Measurements from ENCODE around the gene XNDC1N.
"Not testable (repeated sequence)": the region's sequence is repeated elsewhere in the genome, so short reads cannot be mapped to it uniquely, and the experiment has no call there.

Gene XNDC1N

DNA sequence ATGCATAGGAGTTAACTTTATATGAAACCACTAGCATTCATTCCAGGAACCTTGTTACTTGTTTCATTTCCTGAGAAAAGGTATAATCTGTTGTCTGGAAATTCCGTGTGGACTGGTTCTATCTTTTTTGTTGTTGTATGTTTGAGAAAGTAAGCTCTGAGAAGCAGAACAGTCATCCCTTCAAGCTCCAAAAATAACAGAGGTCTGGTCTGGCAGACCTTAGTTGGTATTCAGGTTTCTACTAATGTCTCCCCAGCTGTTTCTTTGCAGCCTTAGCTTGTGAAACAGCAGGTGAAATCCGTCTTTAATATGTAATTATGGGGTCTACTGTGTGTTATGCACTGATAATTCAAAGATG, 2.8 kb upstream of the XNDC1N start:
- no peak for DNase-seq

DNA sequence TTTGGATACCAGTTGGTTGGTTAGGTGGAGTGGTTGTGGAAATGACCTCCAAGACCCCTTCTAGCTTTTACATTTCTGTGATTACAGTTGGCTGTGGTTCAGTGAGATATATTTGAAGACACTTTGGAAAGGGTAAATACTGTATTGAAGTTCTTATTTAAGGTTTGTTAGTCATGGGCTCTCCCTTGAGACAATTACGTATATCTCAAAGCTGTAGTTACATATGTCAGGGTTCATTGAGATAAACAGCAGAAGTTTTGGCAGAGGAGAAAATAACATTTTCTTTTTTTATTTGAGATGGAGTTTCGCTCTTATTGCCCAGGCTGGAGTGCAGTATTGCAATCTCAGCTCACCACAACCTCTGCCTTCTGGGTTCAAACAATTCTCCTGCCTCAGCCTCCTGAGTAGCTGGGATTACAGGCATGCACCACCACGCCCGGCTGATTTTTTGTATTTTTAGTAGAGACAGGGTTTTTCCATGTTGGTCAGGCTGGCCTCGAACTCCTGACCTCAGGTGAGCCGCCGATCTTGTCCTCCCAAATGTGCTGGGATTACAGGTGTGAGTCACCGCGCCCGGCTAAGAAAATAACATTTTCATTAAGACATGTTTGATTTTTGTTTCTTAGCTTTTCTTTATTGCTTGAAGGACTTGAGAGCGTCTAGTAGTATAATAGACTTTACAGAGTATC, 2.3 kb upstream of the XNDC1N start:
- DNase-seq, result no peak

DNA sequence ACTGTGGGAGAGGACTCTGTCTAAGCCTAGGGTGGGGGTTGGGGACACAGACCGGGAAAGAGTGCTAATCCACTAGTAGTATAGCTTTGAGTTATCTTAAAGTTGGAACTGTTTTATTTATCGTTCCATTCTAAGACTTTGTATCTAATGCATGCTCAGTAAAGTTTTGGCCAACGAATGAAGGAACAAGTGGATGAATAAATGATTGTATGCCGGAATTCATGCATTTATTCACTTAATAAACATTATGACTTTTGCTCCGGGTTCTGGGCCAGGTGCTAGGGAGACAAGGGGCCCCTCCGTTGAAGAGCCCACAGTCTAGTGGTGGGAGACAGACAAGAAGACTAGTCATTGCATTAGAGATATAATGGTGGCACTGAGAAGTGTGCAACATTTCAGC, 1.1 kb upstream of the XNDC1N start:
- no peak for DNase-seq

DNA sequence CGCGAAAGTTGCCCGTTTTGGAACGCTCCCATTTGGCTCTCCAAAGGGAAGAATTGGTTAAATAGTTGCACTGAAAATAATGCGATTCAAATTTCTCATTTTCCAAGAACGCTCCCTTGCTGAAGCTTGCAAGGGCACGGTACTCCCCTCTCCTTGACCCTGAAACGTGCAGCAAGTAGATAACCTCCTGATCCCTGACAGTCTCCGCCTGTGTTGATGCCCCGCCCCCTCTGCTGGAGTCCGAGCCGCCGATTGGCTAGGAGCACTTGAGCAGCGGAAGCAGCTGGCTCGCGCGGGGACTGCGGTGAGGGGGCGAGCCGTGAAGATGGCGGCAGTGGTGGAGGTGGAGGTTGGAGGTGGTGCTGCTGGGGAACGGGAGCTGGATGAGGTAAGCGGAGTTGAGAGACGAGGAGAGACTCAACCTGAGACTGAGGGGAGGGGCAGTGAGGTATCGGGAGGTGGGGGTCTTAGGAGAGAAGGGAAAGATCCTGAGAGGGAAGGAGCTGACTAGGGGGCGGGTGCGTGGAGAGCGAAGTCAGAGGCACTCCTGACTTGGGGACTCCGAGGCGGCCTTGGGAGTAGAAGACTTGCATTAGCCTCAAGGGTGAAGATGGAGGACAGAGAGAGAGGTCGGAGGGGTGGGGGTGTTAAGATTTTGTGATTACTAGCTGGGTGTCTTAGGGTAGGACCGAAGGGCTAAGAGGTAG, 496 bp upstream of the XNDC1N start, which contains the start of gene RNF121:
TSS of gene RNF121 (plus strand) at position 310 of the 707 bp plus-strand sequence. CDS start at position 326, 16 bp downstream.
- peak; percentile 95 for DNase-seq

DNA sequence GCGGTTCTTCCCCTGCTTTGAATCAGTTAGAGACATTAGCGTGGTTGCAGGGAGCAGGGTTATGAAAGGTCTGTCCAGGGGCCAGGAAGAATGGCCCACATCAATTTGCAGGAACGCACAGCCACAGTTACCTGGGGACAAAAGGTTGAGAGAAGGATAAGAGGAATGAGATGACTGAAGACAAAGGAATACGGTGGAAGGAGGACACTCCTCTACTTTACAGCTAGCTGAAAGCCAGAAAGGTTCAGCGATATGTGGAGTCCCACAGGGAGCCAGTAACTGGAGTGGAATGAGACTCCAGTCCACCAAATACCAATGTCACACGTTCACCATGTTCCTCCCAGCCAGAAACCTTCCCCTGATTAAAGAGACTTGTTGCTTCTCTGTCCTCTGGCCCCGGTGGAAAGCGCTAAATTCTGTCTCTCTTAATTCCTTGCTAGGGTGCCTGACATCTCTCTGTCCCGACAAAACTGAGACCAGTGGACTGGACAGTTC, 10.7 kb downstream of the XNDC1N start:
- no peak for DNase-seq

DNA sequence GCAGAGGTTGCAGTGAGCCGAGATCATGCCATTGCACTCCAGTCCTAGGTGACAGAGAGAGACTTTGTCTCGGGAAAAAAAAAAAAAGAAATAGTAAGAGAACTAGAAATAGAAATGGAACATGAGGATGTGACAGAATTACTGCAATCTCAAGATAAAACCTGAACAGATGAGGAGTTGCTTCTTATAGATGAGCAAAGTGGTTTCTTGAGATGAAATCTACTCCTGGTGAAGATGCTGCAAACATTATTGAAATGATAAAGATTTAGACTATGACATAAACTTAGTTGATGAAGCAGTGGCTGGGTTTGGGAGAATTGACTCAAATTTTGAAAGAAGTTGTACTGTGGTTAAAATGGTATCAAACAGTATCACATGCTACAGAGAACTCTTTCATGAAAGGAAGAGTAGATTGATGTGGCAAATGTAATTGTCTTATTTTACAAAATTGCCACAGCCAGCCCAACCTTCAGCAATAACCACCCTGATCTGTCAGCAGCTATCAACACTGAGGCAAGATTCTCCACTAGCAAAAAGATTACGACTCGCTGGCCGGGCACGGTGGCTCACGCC, 13.7 kb downstream of the XNDC1N start:
- no peak for DNase-seq

DNA sequence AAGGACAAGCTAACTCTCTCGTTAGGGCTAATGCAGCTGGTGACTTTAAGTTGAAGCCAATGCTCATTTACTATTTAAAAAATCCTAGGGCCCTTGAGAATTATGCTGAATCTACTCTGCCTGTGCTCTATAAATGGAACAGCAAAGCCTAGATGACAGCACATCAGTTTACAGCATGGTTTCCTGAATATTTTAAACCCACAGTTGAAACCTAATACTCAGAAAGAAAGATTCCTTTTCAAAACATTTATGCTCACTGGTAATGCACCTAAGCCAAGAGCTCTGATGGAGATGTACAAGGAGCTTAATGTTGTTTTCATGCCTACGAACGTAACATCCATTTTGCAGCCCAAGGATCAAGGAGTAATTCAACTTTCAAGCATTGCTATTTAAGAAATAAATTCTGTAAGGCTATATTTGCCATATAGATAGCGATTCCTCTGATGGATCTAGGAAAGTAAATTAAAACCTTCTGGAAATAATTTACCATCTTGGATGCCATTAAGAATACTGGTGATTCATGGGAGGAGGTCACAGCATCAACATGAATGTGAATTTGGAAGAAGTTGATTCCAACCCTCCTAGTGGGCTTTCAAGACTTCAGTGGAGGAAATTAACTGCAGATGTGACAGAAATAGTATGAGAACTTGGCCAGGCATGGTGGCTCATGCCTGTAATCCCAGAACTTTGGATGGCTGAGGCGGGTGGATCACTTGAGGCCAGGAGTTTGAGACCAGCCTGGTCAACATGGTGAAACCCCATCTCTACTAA, 14.5 kb downstream of the XNDC1N start:
- no peak for DNase-seq

DNA sequence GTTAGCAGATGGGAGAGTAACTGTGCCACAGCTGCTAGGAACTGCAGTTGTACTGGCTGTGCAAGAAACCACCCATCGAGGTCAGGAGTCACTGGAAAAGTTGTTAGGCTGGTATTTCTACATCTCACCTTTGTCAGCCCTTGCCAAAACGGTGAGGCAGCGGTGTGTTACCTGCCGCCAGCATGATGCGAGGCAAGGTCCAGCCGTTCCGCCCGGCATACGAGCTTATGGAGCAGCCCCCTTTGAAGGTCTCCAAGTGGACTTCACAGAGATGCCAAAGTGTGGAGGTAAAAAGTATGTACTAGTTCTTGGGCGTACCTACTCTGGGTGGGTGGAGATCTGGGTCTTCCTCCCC, 16.4 kb downstream of the XNDC1N start:
- DNase-seq, result not testable (repeated sequence)

DNA sequence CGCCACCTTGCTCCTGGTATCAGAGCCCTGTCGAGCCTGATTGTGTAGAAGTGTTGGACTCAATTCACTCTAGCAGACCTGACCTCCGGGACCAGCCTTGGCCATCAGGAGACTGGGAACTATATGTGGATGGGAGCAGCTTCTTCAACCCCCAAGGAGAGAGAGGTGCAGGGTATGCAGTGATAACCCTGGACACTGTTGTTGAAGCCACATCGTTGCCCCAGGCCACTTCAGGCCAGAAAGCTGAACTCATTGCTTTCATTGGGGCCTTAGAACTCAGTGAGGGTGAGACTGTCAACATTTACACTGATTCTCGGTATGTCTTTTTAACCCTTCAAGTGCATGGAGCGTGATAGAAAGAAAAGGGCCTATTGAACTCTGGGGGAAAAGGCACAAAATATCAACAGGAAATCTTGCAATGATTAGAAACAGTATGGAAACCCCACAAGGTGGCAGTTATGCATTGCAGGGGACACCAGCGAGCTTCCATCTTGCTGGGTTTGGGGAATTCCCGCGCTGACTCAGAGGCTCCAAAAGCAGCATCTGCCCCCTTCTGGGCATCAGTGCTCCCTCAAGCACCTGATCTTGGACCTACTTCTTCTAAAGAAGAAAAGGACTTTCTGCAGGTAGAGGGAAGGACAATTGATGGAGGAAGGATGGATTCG, 16.9 kb downstream of the XNDC1N start:
- DNase-seq, result not testable (repeated sequence)

DNA sequence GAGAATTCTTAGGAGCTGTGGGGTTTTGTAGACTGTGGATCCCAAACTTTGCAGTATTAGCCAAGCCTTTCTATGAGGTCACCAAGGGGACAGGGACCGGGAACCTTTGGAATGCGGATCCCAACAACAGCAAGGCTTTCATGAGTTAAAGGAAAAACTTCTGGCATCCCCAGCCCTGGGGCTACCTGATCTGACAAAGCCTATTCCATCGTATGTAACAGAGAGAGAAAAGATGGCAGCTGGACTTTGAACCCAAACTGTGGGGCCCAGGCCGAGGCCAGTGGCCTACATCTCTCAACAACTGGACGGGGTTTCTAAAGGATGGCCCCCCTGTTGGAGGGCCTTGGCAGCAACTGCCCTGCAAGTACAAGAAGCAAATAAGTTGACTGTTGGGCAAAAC, 17.6 kb downstream of the XNDC1N start:
- not testable (repeated sequence) for DNase-seq

DNA sequence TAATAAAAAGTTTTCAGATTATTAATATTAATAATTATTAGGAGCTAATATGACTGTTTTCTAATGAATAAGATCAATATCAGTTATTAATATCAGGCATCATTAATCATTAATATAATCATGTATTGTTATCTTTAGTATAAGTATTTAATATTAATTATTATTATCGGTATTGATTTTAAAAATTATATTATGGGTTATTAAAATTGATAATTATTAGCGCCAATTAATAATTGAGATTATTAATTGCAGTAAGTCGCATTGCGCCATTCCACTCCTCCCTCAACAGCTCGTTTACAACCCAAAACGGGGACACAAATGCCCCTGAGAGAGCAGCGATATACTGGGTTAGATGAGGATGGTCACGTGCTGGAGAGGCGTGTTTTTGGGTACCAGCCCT, 20.2 kb downstream of the XNDC1N start:
- DNase-seq, result no peak

DNA sequence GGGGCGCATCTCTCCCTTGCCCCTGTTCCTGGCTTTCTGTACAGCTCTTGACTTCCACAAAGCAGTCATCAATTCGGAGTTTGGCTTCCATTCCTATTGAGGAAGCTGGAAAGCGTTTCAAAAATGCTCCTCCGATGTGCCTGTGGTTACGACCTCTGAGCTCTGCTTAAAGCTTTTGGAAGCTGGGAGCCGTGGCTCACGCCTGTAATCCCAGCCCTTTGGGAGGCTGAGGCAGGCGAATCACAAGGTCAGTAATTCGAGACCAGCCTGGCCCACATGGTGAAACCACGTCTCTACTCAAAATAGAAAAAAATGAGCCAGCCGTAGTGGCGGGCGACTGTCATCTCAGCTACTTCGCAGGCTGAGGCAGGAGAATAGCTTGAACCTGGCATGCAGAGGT, 27.3 kb downstream of the XNDC1N start:
- not testable (repeated sequence) for DNase-seq

DNA sequence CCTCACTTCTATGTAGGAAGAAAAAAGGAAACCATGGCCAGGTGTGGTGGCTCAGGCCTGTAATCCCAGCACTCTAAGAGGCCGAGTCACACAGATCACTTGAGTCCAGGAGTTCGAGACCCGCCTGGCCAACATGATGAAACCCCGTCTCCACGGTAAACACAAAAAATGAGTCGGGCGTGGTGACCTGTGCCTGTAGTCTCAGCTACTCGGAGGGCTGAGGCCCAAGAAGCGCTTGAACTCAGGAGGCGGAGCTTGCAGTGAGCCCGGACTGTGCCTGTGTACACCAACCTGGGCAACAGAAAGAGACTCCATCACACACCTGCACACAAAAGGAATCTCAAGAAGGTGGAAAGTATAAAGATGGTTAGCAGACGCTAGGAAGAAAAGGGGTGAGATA, 32.4 kb downstream of the XNDC1N start:
- DNase-seq, result no peak

DNA sequence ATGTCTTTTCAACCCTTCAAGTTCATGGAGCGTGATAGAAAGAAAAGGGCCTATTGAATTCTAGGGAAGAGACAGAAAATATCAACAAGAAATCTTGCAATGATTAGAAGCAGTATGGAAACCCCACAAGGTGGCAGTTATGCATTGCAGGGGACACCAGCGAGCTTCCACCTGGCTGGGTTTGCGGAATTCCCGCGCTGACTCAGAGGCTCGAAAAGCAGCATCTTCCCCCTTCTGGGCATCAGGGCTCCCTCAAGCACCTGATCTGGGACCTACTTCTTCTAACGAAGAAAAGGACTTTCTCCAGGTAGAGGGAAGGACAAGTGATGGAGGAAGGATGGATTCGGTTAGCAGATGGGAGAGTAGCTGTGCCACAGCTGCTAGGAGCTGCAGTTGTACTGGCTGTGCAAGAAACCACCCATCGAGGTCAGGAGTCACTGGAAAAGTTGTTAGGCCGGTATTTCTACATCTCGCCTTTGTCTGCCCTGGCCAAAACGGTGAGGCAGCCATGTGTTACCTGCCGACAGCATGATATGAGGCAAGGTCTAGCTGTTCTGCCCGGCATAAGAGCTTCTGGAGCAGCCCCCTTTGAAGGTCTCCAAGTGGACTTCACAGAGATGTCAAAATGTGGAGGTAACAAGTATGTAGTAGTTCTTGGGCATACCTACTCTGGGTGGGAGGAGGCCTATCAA, 39.1 kb downstream of the XNDC1N start:
- DNase-seq, result not testable (repeated sequence)

DNA sequence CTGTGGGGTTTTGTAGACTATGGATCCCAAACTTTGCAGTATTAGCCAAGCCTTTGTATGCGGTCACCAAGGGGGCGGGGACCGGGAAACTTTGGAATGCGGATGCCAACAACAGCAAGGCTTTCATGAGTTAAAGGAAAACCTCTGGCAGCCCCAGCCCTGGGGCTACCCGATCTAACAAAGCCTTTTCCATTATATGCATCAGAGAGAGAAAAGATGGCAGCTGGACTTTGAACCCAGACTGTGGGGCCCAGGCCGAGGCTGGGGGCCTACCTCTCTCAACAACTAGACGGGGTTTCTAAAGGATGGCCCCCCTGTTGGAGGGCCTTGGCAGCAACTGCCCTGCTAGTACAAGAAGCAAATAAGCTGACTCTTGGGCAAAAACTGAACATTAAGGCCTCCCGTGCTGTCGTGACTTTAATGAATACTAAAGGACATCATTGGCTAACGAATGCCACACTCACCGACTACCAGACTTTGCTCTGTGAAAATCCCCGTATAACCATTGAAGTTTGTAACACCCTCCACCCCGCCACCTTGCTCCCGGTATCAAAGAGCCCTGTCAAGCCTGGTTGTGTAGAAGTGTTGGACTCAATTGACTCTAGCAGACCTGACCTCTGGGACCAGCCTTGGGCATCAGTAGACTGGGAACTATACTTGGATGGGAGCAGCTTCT, 39.9 kb downstream of the XNDC1N start:
- not testable (repeated sequence) for DNase-seq

DNA sequence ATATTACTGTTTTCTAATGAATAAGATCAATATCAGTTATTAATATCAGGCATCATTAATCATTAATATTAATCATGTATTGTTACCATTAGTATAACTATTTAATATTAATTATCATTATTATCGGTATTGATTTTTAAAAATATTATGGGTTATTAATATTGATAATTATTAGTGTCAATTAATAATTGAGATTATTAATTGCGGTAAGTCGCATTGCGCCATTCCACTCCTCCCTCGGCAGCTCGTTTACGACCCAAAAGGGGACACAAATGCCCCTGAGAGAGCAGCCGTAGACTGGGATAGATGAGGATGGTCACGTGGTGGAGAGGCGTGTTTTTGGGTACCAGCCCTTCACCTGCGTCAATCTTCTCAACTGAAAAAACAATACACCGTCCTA, 42.6 kb downstream of the XNDC1N start:
- DNase-seq, result not testable (repeated sequence)
